Fibroblast of lung (primary cell): Measurements from ENCODE around the gene CROCC2. TPM values are rescaled to one million over a fixed set of nuclear protein-coding genes. Genes with fewer than 3 reads are reported as not detected.

ENCODE experiments used
- DNase-seq, 2 donors: peaks; one replicate each; pipeline versions ENCODE4 v3.0.0 to v3.0.0-alpha.2; 2010; ENCODE audit warnings: low read depth in 2 of 2
- H2AFZ ChIP-seq: 2 replicates; pipeline ENCODE4 v1.5.1; 2012; ENCODE audit warnings: low read length, control low read depth, inconsistent platforms
- H3K27ac ChIP-seq: 2 replicates; pipeline ENCODE4 v1.5.1; 2011; ENCODE audit warnings: low read length, control low read depth; ENCODE audit not compliant: insufficient read depth
- H3K27me3 ChIP-seq: 2 replicates; pipeline ENCODE4 v1.5.1; 2011; ENCODE audit warnings: mild to moderate bottlenecking, low read length; ENCODE audit not compliant: control insufficient read depth, insufficient read depth
- H3K36me3 ChIP-seq: 2 replicates; pipeline ENCODE4 v1.5.1; 2011; ENCODE audit warnings: low read length; ENCODE audit not compliant: control insufficient read depth, insufficient read depth
- H3K4me1 ChIP-seq: 2 replicates; pipeline ENCODE4 v1.5.1; 2011; ENCODE audit warnings: low read length; ENCODE audit not compliant: control insufficient read depth, insufficient read depth; ENCODE audit errors: extremely low read depth
- H3K4me2 ChIP-seq: 2 replicates; pipeline ENCODE4 v1.5.1; 2011; ENCODE audit warnings: low read length, control low read depth; ENCODE audit not compliant: insufficient read depth; ENCODE audit errors: extremely low read depth
- H3K4me3 ChIP-seq, 4 experiments: fragments of 200-600 bp in 1 of 4; sonication (generic) in 1 of 4; replicated peaks in 1 of 4; 2 replicates each; pipeline ENCODE4 v1.5.1; 2011 to 2016; ENCODE audit warnings: low read length in 4 of 4, low read depth in 3 of 4, mild to moderate bottlenecking in 3 of 4, control low read depth in 2 of 4, inconsistent platforms in 1 of 4, mixed read lengths in 1 of 4; ENCODE audit not compliant: insufficient read depth in 1 of 4; ENCODE audit errors: control extremely low read depth in 1 of 4
- H3K79me2 ChIP-seq: 2 replicates; pipeline ENCODE4 v1.5.1; 2012; ENCODE audit warnings: mild to moderate bottlenecking, low read length, inconsistent platforms; ENCODE audit not compliant: control insufficient read depth, insufficient read depth
- H3K9ac ChIP-seq: 2 replicates; pipeline ENCODE4 v1.5.1; 2011; ENCODE audit warnings: mild to moderate bottlenecking, low read length, control low read depth; ENCODE audit not compliant: insufficient read depth
- H3K9me3 ChIP-seq: 2 replicates; pipeline ENCODE4 v1.5.1; 2012; ENCODE audit warnings: low read depth, low read length; ENCODE audit not compliant: control insufficient read depth, insufficient read depth
- H4K20me1 ChIP-seq: 2 replicates; pipeline ENCODE4 v1.5.1; 2011; ENCODE audit warnings: low read length; ENCODE audit not compliant: control insufficient read depth, insufficient read depth; ENCODE audit errors: extremely low read depth
- EZH2 ChIP-seq: IDR thresholded peaks from 2 replicates; pipeline ENCODE4 v1.5.1; 2012; ENCODE audit warnings: low read length, control low read depth, mild to moderate bottlenecking; ENCODE audit errors: missing control alignments
- polyA plus RNA-seq, 2 donors: library from polyadenylated mRNA; depleted of rRNA in 1 of 2; stranded (reverse) in 1 of 2; unstranded in 1 of 2; fragments of >200 nt; gene quantifications; 2 replicates each; pipeline ENCODE4 v1.2.1, GENCODE V29; 2011 to 2012; ENCODE audit warnings: missing spikeins in 1 of 2
- total RNA-seq: library from RNA; depleted of rRNA; stranded (reverse); fragments of >200 nt; gene quantifications from 2 replicates; pipeline ENCODE4 v1.2.1, GENCODE V29; 2014
- TF ChIP-seq, protein P1 (sequence below), 2 donors: IDR thresholded peaks in 1 of 2; conservative IDR thresholded peaks in 1 of 2; 1 replicate in 1 of 2; 2 replicates in 1 of 2; pipeline ENCODE4 v1.5.1; 2011 to 2012; ENCODE audit warnings: low read length in 2 of 2, control low read depth in 1 of 2, inconsistent platforms in 1 of 2, low read depth in 1 of 2, mild to moderate bottlenecking in 1 of 2

CROCC2 gene
- total and polyA plus RNA-seq, 2 donors (not counting 1 experiment from before 2014, with no cell fraction given): 0.12 to 0.33 TPM

DNA sequence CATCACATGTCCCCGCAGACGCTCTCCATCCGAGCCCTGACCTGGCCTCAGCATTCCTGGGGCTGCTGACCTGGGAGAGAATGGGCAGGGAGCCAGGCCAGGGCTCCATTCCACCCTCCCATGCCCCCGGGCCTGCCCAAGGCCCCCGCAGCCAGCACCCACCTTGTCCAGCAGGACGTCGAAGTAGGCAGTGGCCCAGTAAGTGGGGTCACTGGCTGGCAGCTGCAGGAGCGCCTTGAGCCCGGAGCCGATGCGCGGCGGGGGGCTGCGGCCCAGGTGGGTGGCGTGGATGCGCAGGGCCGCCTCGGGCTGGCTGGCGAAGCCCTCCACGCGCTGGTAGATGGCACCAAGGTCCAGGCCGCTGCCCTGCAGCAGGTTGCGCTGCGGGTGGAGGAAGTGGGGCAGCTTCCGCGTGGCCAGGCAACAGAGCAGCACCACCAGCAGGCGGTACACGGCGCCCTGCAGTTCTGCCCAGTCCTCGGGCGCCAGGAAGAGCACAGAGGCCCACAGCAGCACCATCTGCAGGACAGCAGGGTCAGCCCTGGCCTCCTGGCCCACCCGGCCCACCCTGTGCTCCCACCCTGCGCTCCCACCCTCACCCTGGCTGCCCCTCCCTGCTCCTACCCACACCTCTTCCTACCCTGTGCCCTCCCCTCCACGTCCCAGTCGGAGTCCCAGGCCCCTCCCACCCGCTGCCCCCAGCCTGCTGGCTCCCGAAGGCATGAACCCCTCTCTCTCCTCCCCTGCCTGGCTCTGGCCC is 17.8 kb upstream of the CROCC2 start:
- Histone ChIP-seq H3K27me3 (no peaks in the 10 kb centered on the region), H3K27ac (no peak overlapping the region), H3K9me3 (no peaks in the 10 kb centered on the region), H3K79me2 (no peaks in the 10 kb centered on the region), H3K4me2 (no peak overlapping the region), H2AFZ (no peak overlapping the region), H3K36me3 (no peaks in the 10 kb centered on the region), H3K9ac (no peak overlapping the region), H3K4me3 (no peak overlapping the region), H3K4me1 (no peaks in the 10 kb centered on the region), H4K20me1 (no peaks in the 10 kb centered on the region)
- TF ChIP-seq, protein P1, sequence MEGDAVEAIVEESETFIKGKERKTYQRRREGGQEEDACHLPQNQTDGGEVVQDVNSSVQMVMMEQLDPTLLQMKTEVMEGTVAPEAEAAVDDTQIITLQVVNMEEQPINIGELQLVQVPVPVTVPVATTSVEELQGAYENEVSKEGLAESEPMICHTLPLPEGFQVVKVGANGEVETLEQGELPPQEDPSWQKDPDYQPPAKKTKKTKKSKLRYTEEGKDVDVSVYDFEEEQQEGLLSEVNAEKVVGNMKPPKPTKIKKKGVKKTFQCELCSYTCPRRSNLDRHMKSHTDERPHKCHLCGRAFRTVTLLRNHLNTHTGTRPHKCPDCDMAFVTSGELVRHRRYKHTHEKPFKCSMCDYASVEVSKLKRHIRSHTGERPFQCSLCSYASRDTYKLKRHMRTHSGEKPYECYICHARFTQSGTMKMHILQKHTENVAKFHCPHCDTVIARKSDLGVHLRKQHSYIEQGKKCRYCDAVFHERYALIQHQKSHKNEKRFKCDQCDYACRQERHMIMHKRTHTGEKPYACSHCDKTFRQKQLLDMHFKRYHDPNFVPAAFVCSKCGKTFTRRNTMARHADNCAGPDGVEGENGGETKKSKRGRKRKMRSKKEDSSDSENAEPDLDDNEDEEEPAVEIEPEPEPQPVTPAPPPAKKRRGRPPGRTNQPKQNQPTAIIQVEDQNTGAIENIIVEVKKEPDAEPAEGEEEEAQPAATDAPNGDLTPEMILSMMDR (conservative IDR thresholded peaks at IDR 0.05 in 1 of 2, IDR thresholded peaks at IDR 0.05 in 1 of 2; ENCODE audit: low read depth in 1 of 2, low read length in 2 of 2): no peak
- TF ChIP-seq EZH2: no peak
- DNase-seq: no peak

DNA sequence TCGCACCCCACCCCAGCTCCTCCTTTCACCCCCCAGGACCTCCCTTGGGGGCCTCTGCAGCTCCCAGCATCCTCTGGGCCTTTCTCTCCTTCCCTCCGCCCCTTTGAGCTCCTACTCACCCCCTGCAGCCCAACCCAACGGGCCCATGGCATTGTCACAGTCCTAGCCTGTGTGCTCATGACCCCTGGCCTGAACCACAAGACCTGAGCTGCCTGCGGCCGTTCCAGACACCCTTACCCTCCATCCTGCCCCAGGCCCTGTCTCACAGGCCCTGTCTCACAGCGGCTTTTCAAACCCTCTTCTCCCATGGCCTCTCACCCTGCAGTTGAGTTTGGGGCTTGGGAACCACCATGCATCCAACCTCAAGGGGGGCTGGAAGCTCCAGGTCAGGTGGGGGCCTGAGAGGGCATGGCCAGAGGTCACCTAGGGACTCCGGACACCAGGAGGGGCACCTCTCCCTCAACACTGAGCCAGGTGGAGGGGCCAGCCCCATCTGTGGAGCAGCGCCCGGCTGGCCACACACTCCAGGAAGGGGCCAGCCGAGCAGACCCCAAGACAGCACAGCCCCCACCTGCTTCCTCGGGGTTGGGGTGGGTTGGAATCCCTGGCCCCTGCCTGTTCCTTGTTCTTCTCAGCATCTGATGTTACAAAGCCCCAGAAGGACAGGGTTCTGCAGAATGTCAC is 17.1 kb upstream of the CROCC2 start:
- H3K9ac ChIP-seq: no peak overlapping the region
- no peak overlapping the region for H3K4me2 ChIP-seq
- H4K20me1 ChIP-seq: no peaks in the 10 kb centered on the region
- H3K27ac ChIP-seq: no peak overlapping the region
- no peaks in the 10 kb centered on the region for H3K27me3 ChIP-seq
- no peaks in the 10 kb centered on the region for H3K9me3 ChIP-seq
- TF ChIP-seq, protein P1 (conservative IDR thresholded peaks at IDR 0.05 in 1 of 2, IDR thresholded peaks at IDR 0.05 in 1 of 2; ENCODE audit: low read depth in 1 of 2, low read length in 2 of 2): no peak
- no peak for TF ChIP-seq EZH2
- DNase-seq: no peak
- no peak overlapping the region for H2AFZ ChIP-seq
- H3K4me1 ChIP-seq: no peaks in the 10 kb centered on the region
- H3K36me3 ChIP-seq: no peaks in the 10 kb centered on the region
- H3K79me2 ChIP-seq: no peaks in the 10 kb centered on the region
- no peak overlapping the region for H3K4me3 ChIP-seq

DNA sequence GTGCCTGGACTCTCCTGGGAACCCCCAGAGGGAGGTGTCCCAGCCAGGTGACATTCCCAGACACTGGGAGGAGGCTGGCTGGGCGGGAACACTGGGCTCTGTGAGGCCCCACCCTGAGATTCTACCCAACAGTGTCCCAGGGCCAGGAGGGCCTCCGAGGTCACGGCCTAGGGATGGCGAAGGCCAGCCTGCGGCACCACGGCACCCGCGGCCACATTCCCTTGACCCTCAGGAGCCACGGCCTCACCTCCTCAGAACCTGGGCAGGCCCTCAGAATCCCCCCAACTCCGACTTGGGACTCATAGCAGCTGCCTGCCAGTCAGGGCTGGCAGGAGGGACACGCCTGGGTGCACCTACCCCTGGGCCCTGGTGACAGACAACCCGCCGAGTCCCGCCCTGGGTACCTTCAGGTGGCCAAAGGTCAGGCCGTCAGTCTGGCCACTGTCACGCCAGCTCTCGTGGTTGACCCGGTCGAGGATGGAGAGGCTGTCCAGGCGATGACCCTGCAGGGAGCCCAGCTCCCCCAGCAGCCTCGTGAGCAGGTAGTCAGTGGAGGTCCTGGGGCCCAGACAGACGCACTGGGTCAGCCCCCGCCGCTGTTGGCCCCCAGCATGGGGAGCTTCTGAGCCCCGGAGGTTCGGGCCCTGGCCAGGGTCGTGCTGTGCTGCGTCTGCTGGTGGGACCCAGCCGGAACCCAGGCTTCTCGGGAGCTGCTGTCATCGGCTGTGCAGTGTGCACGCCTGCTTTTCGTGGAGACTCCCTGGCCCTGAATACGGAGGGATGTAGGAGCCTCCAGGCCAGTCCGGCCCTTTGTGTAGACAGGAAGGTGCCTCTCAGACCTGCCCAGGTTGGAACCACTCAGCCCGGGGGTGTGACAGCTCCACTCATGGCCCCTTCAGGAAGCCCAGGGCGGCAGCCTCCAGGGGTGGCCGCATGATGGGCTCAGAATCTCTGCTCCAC is 16.3 kb upstream of the CROCC2 start:
- no peak overlapping the region for H2AFZ ChIP-seq
- H3K9ac ChIP-seq: no peak overlapping the region
- no peaks in the 10 kb centered on the region for H3K9me3 ChIP-seq
- H3K36me3 ChIP-seq: no peaks in the 10 kb centered on the region
- H3K27ac ChIP-seq: no peak overlapping the region
- no peaks in the 10 kb centered on the region for H4K20me1 ChIP-seq
- TF ChIP-seq, protein P1 (conservative IDR thresholded peaks at IDR 0.05 in 1 of 2, IDR thresholded peaks at IDR 0.05 in 1 of 2; ENCODE audit: low read depth in 1 of 2, low read length in 2 of 2): no peak
- no peak for TF ChIP-seq EZH2
- H3K4me2 ChIP-seq: no peak overlapping the region
- H3K27me3 ChIP-seq: no peaks in the 10 kb centered on the region
- no peaks in the 10 kb centered on the region for H3K79me2 ChIP-seq
- no peak overlapping the region for H3K4me3 ChIP-seq
- DNase-seq: no peak
- no peaks in the 10 kb centered on the region for H3K4me1 ChIP-seq
